DOHH2 (cell line): ENCODE data around the gene CCDC88C.
A peak's percentile ranks its signal among the peaks of the same experiment; 100 is the strongest.

Experiments
- H3F3A ChIP-seq: fragments of 200-600 bp; sonication (generic), shearing (Covaris generic); 2 replicates; pipeline ENCODE4 v1.6.0; 2016; ENCODE audit warnings: antibody characterized with exemption, mild to moderate bottlenecking; ENCODE audit not compliant: control insufficient read depth, insufficient read depth
- H3K27ac ChIP-seq: fragments of 200-600 bp; sonication (generic); 2 replicates; pipeline ENCODE4 v1.5.1; 2014; ENCODE audit warnings: low read depth, mild to moderate bottlenecking, low read length, moderate library complexity
- H3K27me3 ChIP-seq: fragments of 200-600 bp; sonication (generic); 2 replicates; pipeline ENCODE4 v1.6.1; 2014; ENCODE audit warnings: mild to moderate bottlenecking, low read length, mixed read lengths; ENCODE audit not compliant: control insufficient read depth
- H3K36me3 ChIP-seq: fragments of 200-600 bp; sonication (generic); 2 replicates; pipeline ENCODE4 v1.6.1; 2014; ENCODE audit warnings: mild to moderate bottlenecking, low read length, moderate library complexity, mixed read lengths; ENCODE audit not compliant: control insufficient read depth
- H3K4me1 ChIP-seq: fragments of 200-600 bp; sonication (generic); 2 replicates; pipeline ENCODE4 v1.6.1; 2014; ENCODE audit warnings: mild to moderate bottlenecking, low read length, mixed read lengths; ENCODE audit not compliant: control insufficient read depth
- H3K4me2 ChIP-seq: fragments of 200-600 bp; sonication (generic); 2 replicates; pipeline ENCODE4 v1.6.0; 2014; ENCODE audit warnings: mild to moderate bottlenecking, low read length, moderate library complexity
- H3K4me3 ChIP-seq: fragments of 200-600 bp; sonication (generic); 2 replicates; pipeline ENCODE4 v1.5.1; 2014; ENCODE audit warnings: mild to moderate bottlenecking, low read length, mixed read lengths
- H3K79me2 ChIP-seq: fragments of 200-600 bp; sonication (generic); 2 replicates; pipeline ENCODE4 v1.6.1; 2014; ENCODE audit warnings: mild to moderate bottlenecking, low read length, mixed read lengths; ENCODE audit not compliant: control insufficient read depth
- H3K9me2 ChIP-seq: fragments of 200-600 bp; sonication (generic); replicated peaks from 2 replicates; pipeline ENCODE4 v1.6.1; 2014; ENCODE audit warnings: mild to moderate bottlenecking, low read length, mixed read lengths; ENCODE audit not compliant: control insufficient read depth
- H3K9me3 ChIP-seq: fragments of 200-600 bp; sonication (generic); 2 replicates; pipeline ENCODE4 v1.6.1; 2014; ENCODE audit warnings: antibody characterized with exemption, low read length, mixed read lengths; ENCODE audit not compliant: control insufficient read depth, insufficient read depth
- H4K20me1 ChIP-seq: fragments of 200-600 bp; sonication (generic); 2 replicates; pipeline ENCODE4 v1.6.0; 2014; ENCODE audit warnings: low read depth, mild to moderate bottlenecking, antibody characterized with exemption, low read length, moderate library complexity; ENCODE audit not compliant: control insufficient read depth, insufficient read depth
- EZH2phosphoT487 ChIP-seq: fragments of 200-600 bp; sonication (generic); IDR thresholded peaks from 2 replicates; pipeline ENCODE4 v1.6.1; 2017; ENCODE audit warnings: borderline replicate concordance, mild to moderate bottlenecking, antibody characterized with exemption, low read length, moderate library complexity, mixed read lengths
- TF ChIP-seq, protein P1 (sequence below): fragments of 200-600 bp; sonication (generic); IDR thresholded peaks from one replicate; pipeline ENCODE4 v1.5.1; 2014; ENCODE audit warnings: antibody characterized with exemption, mild to moderate bottlenecking, low read depth, low read length; ENCODE audit not compliant: poor library complexity, severe bottlenecking

Gene CCDC88C

DNA sequence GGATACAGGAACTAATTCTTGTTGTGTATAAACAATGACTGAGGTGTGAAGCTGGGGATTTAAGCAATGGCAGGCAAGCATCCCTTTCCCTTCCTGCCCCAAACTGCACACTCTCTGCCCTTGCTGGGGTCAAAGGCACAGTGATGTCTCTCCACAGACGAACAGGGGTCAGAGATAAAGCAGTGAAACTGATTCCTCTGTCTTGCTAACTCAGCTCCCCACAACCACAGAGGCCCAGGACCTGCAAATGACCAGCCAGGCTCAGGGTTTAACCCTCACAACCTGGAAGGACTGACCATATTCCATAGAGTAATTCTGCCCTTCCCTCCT lies 67.2 kb downstream of the CCDC88C start:
- TF ChIP-seq, protein P1, sequence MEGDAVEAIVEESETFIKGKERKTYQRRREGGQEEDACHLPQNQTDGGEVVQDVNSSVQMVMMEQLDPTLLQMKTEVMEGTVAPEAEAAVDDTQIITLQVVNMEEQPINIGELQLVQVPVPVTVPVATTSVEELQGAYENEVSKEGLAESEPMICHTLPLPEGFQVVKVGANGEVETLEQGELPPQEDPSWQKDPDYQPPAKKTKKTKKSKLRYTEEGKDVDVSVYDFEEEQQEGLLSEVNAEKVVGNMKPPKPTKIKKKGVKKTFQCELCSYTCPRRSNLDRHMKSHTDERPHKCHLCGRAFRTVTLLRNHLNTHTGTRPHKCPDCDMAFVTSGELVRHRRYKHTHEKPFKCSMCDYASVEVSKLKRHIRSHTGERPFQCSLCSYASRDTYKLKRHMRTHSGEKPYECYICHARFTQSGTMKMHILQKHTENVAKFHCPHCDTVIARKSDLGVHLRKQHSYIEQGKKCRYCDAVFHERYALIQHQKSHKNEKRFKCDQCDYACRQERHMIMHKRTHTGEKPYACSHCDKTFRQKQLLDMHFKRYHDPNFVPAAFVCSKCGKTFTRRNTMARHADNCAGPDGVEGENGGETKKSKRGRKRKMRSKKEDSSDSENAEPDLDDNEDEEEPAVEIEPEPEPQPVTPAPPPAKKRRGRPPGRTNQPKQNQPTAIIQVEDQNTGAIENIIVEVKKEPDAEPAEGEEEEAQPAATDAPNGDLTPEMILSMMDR, result no peak
- TF ChIP-seq EZH2phosphoT487, result no peak
- H3F3A ChIP-seq, result peaks cover 38% of the 10 kb centered on the region
- H4K20me1 ChIP-seq, result peaks cover 4% of the 10 kb centered on the region; the same call in 1 of the 2 replicates
- H3K4me3 ChIP-seq, result peak overlapping the region; percentile 77
- no peaks in the 10 kb centered on the region for H3K9me3 ChIP-seq
- H3K36me3 ChIP-seq, result peaks cover 69% of the 10 kb centered on the region
- peak overlapping the region; percentile 98 for H3K27ac ChIP-seq
- H3K4me2 ChIP-seq, result peak overlapping the region; percentile 92
- no peaks in the 10 kb centered on the region for H3K27me3 ChIP-seq
- peaks cover 98% of the 10 kb centered on the region for H3K4me1 ChIP-seq
- peaks cover 97% of the 10 kb centered on the region for H3K79me2 ChIP-seq
- no peaks in the 10 kb centered on the region for H3K9me2 ChIP-seq

DNA sequence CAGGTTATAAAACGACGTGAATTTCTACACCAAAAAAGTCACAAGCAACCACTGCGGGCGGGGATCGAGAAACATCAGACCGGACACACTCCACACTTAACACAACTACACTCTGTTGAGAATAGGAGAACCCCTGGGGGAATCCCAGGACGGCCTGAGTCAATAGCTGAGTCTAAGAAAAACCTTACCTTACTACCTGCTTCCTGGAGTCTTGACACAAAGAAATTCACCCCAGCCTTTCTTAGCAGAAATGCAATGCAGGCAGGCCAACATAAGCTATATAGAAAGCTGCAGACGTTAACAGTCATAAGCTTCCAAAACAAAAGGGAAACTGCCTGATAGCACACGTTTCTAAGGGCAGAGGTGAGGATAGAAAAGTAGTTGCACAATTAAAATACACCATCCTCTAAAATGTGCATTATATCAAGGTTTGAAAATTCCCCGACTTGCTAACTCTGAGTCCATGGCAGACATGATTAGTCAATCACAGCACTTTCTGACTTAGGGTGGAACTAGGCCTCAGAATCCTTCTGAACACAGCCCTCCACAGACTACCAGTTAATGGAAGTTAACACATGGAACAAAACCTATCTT lies 68.0 kb downstream of the CCDC88C start:
- H3K4me2 ChIP-seq, result peak overlapping the region; percentile 92
- peaks cover 97% of the 10 kb centered on the region for H3K4me1 ChIP-seq
- H3K36me3 ChIP-seq, result peaks cover 68% of the 10 kb centered on the region
- H4K20me1 ChIP-seq, result peaks cover 4% of the 10 kb centered on the region; the same call in 1 of the 2 replicates
- H3K9me3 ChIP-seq, result no peaks in the 10 kb centered on the region
- H3K27ac ChIP-seq, result peak overlapping the region; percentile 98
- H3K9me2 ChIP-seq, result no peaks in the 10 kb centered on the region
- no peaks in the 10 kb centered on the region for H3K27me3 ChIP-seq
- no peak for TF ChIP-seq EZH2phosphoT487
- TF ChIP-seq, protein P1, result no peak
- peaks cover 96% of the 10 kb centered on the region for H3K79me2 ChIP-seq
- peaks cover 36% of the 10 kb centered on the region for H3F3A ChIP-seq
- H3K4me3 ChIP-seq, result peak overlapping the region; percentile 77

DNA sequence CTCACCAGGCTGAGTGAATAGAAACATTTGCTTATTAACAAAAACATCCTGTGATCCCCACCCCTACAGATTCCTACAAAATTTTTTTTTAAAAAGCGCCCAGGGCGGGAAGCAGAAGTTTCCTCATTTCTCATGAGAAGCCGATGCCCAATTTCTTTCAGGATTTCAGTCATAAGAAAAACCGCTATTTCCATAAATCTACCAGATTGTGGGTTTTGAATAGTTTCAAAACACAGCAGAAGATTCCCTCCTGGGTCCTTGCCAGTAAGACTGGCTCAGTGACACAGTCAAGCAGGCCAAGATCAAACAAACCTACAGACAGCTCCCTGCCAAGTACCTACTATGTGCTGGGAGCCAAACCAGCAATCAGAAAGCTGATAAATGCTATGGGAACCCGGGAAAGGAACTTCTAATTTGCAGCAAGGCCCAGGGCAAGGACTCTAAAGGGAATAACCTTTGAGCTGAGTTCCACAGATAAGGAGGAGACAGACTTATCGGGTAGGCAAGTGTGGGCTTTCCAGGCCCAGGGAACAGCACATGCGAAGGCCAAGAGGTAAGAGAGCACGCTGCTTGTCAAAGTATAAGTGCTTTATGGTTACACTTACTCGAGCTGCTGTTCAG lies 68.7 kb downstream of the CCDC88C start:
- Histone ChIP-seq H3K27ac (peak overlapping the region; percentile 98), H3K9me3 (no peaks in the 10 kb centered on the region), H3K4me3 (peak overlapping the region; percentile 77), H3F3A (peaks cover 36% of the 10 kb centered on the region), H3K27me3 (no peaks in the 10 kb centered on the region), H3K79me2 (peaks cover 96% of the 10 kb centered on the region), H3K4me1 (peaks cover 97% of the 10 kb centered on the region), H4K20me1 (peaks cover 4% of the 10 kb centered on the region; the same call in 1 of the 2 replicates), H3K4me2 (peak overlapping the region; percentile 92), H3K9me2 (no peaks in the 10 kb centered on the region), H3K36me3 (peaks cover 65% of the 10 kb centered on the region)
- TF ChIP-seq, protein P1, result no peak
- TF ChIP-seq EZH2phosphoT487, result no peak
